ENCODE measurements around the gene TCEA2. TPM values are rescaled to one million over a fixed set of nuclear protein-coding genes. Genes with fewer than 3 reads are reported as not detected.

The TCEA2 gene
- total RNA-seq, 1 experiment from 2014 or later, result 38.5 TPM

DNA sequence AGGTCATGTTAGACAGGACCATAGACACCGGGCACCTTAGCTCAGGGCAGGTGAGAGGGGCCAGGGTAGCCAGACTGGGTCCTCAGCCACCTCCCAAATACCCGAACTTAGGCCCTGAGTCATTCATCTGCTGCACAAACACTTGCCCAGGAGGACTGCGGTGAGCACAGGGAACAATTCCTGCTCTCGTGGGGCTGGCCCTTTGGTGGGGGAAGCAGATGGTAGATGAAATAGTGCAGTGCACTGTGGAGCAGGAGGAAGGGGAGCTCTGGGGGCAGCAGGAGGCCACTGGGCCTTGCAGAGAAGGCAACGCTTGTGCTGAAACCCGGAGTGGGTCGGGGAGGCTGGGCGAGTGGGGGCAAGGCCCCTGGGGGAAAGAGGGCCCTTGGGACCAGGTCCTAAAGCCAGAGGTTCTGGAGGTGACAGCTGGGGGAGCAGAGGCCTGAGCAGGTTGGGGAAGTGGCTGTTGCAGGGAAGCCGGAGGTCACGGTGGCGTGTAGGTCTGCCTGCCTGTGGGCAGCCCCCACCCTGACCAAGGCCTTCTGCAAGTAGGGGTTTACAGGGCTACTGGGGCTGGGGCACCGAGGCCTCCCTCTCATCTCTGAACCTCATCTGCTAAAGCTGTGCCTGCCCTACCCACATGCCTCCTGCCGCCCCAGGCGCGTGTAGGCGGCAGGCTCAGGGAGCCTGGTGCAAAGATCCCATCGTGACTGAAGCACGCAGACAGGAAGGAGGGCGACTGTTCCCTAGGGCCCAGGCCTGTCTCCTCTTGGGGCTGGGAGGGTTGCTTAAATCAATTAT is 49.0 kb downstream of the TCEA2 start:
- ChIA-PET CTCF (no interaction called here), POLR2A (no interaction called here)
- ATAC-seq (no peak), DNase-seq (ENCODE audit: low read depth, low spot score) (no peak)
- in situ Hi-C loops (cut with HindIII; ENCODE audit: low pct_unique_long_range_greater_than_20kb, low sequenced_read_pairs) (no loop called here), intact Hi-C loops (cut with micrococcal nuclease; ENCODE audit: unreplicated experiment) (no loop called here)
- H3K4me1 ChIP-seq (ENCODE audit: control insufficient read depth, insufficient read depth, low read length), result no peaks in the 10 kb centered on the region; the same call in 1 of the 2 replicates
- H3K27ac ChIP-seq (ENCODE audit: low read length), result no peak overlapping the region
- BruUV-seq (replicated peaks), result no TSS peak
- H3K36me3 ChIP-seq (ENCODE audit: control insufficient read depth, insufficient read depth, low read length), result no peaks in the 10 kb centered on the region
- TF ChIP-seq CTCF (IDR thresholded peaks at IDR 0.05), result no peak
- TF ChIP-seq, protein P1, sequence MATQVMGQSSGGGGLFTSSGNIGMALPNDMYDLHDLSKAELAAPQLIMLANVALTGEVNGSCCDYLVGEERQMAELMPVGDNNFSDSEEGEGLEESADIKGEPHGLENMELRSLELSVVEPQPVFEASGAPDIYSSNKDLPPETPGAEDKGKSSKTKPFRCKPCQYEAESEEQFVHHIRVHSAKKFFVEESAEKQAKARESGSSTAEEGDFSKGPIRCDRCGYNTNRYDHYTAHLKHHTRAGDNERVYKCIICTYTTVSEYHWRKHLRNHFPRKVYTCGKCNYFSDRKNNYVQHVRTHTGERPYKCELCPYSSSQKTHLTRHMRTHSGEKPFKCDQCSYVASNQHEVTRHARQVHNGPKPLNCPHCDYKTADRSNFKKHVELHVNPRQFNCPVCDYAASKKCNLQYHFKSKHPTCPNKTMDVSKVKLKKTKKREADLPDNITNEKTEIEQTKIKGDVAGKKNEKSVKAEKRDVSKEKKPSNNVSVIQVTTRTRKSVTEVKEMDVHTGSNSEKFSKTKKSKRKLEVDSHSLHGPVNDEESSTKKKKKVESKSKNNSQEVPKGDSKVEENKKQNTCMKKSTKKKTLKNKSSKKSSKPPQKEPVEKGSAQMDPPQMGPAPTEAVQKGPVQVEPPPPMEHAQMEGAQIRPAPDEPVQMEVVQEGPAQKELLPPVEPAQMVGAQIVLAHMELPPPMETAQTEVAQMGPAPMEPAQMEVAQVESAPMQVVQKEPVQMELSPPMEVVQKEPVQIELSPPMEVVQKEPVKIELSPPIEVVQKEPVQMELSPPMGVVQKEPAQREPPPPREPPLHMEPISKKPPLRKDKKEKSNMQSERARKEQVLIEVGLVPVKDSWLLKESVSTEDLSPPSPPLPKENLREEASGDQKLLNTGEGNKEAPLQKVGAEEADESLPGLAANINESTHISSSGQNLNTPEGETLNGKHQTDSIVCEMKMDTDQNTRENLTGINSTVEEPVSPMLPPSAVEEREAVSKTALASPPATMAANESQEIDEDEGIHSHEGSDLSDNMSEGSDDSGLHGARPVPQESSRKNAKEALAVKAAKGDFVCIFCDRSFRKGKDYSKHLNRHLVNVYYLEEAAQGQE (IDR thresholded peaks at IDR 0.05; ENCODE audit: insufficient read depth in 1 of 2, low read depth in 2 of 2, low read length in 1 of 2), result no peak
- no peak for TF ChIP-seq TCF7L2 (IDR thresholded peaks at IDR 0.05; ENCODE audit: low read depth, low read length)
- TF ChIP-seq SIN3A (IDR thresholded peaks at IDR 0.05; ENCODE audit: borderline replicate concordance, insufficient read depth, low read depth, low read length), result no peak
- TF ChIP-seq POLR2AphosphoS5 (IDR thresholded peaks at IDR 0.05; ENCODE audit: low read depth, low read length), result no peak
- H3K9me3 ChIP-seq (ENCODE audit: control insufficient read depth, insufficient read depth, low read depth, low read length), result no peaks in the 10 kb centered on the region
- H3K27me3 ChIP-seq (ENCODE audit: control insufficient read depth, insufficient read depth, low read length), result no peaks in the 10 kb centered on the region
- H3K4me3 ChIP-seq (ENCODE audit: low read depth in 2 of 2, low read length in 2 of 2), result no peak overlapping the region

GRCh38 chr20:64112691-64113443 is 49.9 kb downstream of the TCEA2 start:
- Histone ChIP-seq H3K9me3 (ENCODE audit: control insufficient read depth, insufficient read depth, low read depth, low read length) (no peaks in the 10 kb centered on the region), H3K27me3 (ENCODE audit: control insufficient read depth, insufficient read depth, low read length) (no peaks in the 10 kb centered on the region), H3K27ac (ENCODE audit: low read length) (no peak overlapping the region), H3K4me1 (ENCODE audit: control insufficient read depth, insufficient read depth, low read length) (no peaks in the 10 kb centered on the region; the same call in 1 of the 2 replicates), H3K36me3 (ENCODE audit: control insufficient read depth, insufficient read depth, low read length) (no peaks in the 10 kb centered on the region), H3K4me3 (ENCODE audit: low read depth in 2 of 2, low read length in 2 of 2) (no peak overlapping the region)
- ChIA-PET CTCF (no interaction called here), POLR2A (no interaction called here)
- no peak for DNase-seq (ENCODE audit: low read depth, low spot score)
- ATAC-seq, result no peak
- BruUV-seq (replicated peaks), result no TSS peak
- TF ChIP-seq, protein P1 (IDR thresholded peaks at IDR 0.05; ENCODE audit: insufficient read depth in 1 of 2, low read depth in 2 of 2, low read length in 1 of 2), result no peak
- TF ChIP-seq CTCF (IDR thresholded peaks at IDR 0.05) (no peak), POLR2AphosphoS5 (IDR thresholded peaks at IDR 0.05; ENCODE audit: low read depth, low read length) (no peak), TCF7L2 (IDR thresholded peaks at IDR 0.05; ENCODE audit: low read depth, low read length) (no peak), SIN3A (IDR thresholded peaks at IDR 0.05; ENCODE audit: borderline replicate concordance, insufficient read depth, low read depth, low read length) (no peak)
- in situ Hi-C loops (cut with HindIII; ENCODE audit: low pct_unique_long_range_greater_than_20kb, low sequenced_read_pairs), result no loop called here
- intact Hi-C loops (cut with micrococcal nuclease; ENCODE audit: unreplicated experiment), result no loop called here

Measured in Panc1 (cell line).